Keratinocyte (primary cell): ENCODE data around the gene URB2. TPM values are rescaled to one million over a fixed set of nuclear protein-coding genes. Genes with fewer than 3 reads are reported as not detected.
A peak's percentile ranks its signal among the peaks of the same experiment; 100 is the strongest.

Experiments
- DNase-seq: peaks from one replicate; pipeline ENCODE4 v3.0.0-alpha.2; 2011; ENCODE audit warnings: low read depth, missing footprints, low spot score
- FAIRE-seq: peaks from 2 replicates; lab custom pipeline; 2011; peaks lifted over from hg19 to GRCh38; lab: Jason Lieb, UNC
- H2AFZ ChIP-seq: 2 replicates; pipeline ENCODE4 v1.6.0; 2012; ENCODE audit warnings: low read length, control low read depth, inconsistent platforms; ENCODE audit not compliant: control insufficient read depth
- H3K27ac ChIP-seq: 2 replicates; pipeline ENCODE4 v1.5.1; 2011; ENCODE audit warnings: low read length; ENCODE audit not compliant: control insufficient read depth, insufficient read depth
- H3K27me3 ChIP-seq: 3 replicates; pipeline ENCODE4 v1.6.0; 2011; ENCODE audit warnings: low read length; ENCODE audit not compliant: control insufficient read depth, insufficient read depth; ENCODE audit errors: extremely low read depth
- H3K36me3 ChIP-seq, 2 experiments: 2 replicates in 1 of 2; 3 replicates in 1 of 2; pipeline ENCODE4 v1.5.1; 2011; ENCODE audit warnings: low read length in 2 of 2, mild to moderate bottlenecking in 1 of 2; ENCODE audit not compliant: control insufficient read depth in 2 of 2, insufficient read depth in 2 of 2; ENCODE audit errors: extremely low read depth in 1 of 2
- H3K4me1 ChIP-seq: 3 replicates; pipeline ENCODE4 v1.5.1; 2011; ENCODE audit warnings: low read length; ENCODE audit not compliant: control insufficient read depth, insufficient read depth; ENCODE audit errors: extremely low read depth
- H3K4me2 ChIP-seq: 3 replicates; pipeline ENCODE4 v1.6.0; 2011; ENCODE audit warnings: low read depth, low read length; ENCODE audit not compliant: control insufficient read depth, insufficient read depth; ENCODE audit errors: extremely low read depth
- H3K4me3 ChIP-seq, 3 experiments: fragments of 200-600 bp in 1 of 3; sonication (generic) in 1 of 3; 2 replicates in 2 of 3; 3 replicates in 1 of 3; pipeline ENCODE4 v1.5.1; 2011 to 2016; ENCODE audit warnings: low read length in 3 of 3, mild to moderate bottlenecking in 3 of 3, control low read depth in 2 of 3, inconsistent platforms in 1 of 3, low read depth in 1 of 3, mixed read lengths in 1 of 3, mixed run types in 1 of 3, moderate library complexity in 1 of 3; ENCODE audit not compliant: control insufficient read depth in 2 of 3, insufficient read depth in 2 of 3; ENCODE audit errors: extremely low read depth in 1 of 3
- H3K79me2 ChIP-seq: 2 replicates; pipeline ENCODE4 v1.6.0; 2012; ENCODE audit warnings: low read length; ENCODE audit not compliant: control insufficient read depth, insufficient read depth
- H3K9ac ChIP-seq: 3 replicates; pipeline ENCODE4 v1.6.0; 2011; ENCODE audit warnings: low read length; ENCODE audit not compliant: control insufficient read depth, insufficient read depth; ENCODE audit errors: extremely low read depth
- H3K9me1 ChIP-seq: 3 replicates; pipeline ENCODE4 v1.6.0; 2011; ENCODE audit warnings: low read length; ENCODE audit not compliant: control insufficient read depth, insufficient read depth; ENCODE audit errors: extremely low read depth
- H3K9me3 ChIP-seq: 2 replicates; pipeline ENCODE4 v1.5.1; 2012; ENCODE audit warnings: low read depth, low read length; ENCODE audit not compliant: control insufficient read depth
- H4K20me1 ChIP-seq: 3 replicates; pipeline ENCODE4 v1.6.0; 2011; ENCODE audit warnings: low read length; ENCODE audit not compliant: control insufficient read depth, insufficient read depth; ENCODE audit errors: extremely low read depth
- EZH2 ChIP-seq: IDR thresholded peaks from one replicate; pipeline ENCODE4 v1.6.1; 2012; ENCODE audit warnings: inconsistent platforms, mild to moderate bottlenecking, low read length, moderate library complexity
- dilution Hi-C: fragments of 300-500 bp; cut with MboI; formaldehyde crosslinking; loops from one replicate; pipeline ENCODE4 v1.7.0; 2020; ENCODE audit warnings: low sequenced_read_pairs; ENCODE audit not compliant: extremely low pct_ligation_motif_present
- polyA plus RNA-seq, 5 experiments: library from polyadenylated mRNA; depleted of rRNA in 3 of 5; stranded (reverse) in 3 of 5; stranded (forward) in 1 of 5; unstranded in 1 of 5; fragments of >200 nt; gene quantifications; 1 replicate in 1 of 5; 2 replicates in 3 of 5; 3 replicates in 1 of 5; pipeline versions ENCODE4 v1.2.1 to v1.2.3, GENCODE V29; 2011 to 2012; ENCODE audit warnings: missing spikeins in 2 of 5, low read depth in 1 of 5, low replicate concordance in 1 of 5
- TF ChIP-seq, protein P1 (sequence below), 3 experiments: IDR thresholded peaks in 1 of 3; conservative IDR thresholded peaks in 1 of 3; optimal IDR thresholded peaks in 1 of 3; 2 replicates in 2 of 3; 3 replicates in 1 of 3; pipeline versions ENCODE3 to v1.5.1; 2011; ENCODE audit warnings: low read length in 3 of 3, mild to moderate bottlenecking in 3 of 3, moderate library complexity in 2 of 3, control low read depth in 1 of 3, inconsistent platforms in 1 of 3; ENCODE audit not compliant: insufficient read depth in 2 of 3; ENCODE audit errors: extremely low read depth in 1 of 3

The URB2 gene
- polyA plus RNA-seq, 1 donor (not counting 4 experiments of a cell fraction or from before 2014, with no cell fraction given), result 8.5 TPM

DNA sequence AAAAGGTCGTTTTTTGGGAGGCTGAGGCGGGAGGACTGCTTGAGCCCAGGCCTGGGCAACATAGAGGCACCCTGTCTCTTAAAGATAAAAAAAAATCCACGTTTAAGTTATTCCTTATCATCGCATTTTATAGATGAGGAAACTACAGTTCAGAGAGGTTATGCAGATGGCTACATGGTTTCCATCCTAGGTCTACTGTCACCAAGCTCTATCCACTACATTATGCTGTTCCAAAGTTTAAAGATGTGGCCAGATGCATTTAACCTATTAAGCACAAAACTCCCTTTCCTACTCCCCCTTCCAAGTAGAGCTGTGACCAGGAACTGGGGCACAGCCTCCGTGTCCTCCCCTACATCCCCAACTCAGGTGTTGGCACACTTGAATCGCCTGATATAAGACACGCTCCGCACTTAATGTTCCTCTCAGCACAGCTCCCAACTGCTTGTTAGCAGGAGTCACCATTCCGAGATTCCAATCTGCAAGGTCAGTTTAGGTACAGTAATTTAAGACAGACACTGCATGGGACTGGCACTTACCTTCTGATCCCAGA is 1.5 kb upstream of the URB2 start:
- H3K27ac ChIP-seq, result peak overlapping the region; percentile 60
- DNase-seq, result no peak
- peaks cover 2% of the 10 kb centered on the region for H3K9me1 ChIP-seq
- dilution Hi-C loops, result no loop called here
- peak overlapping the region; percentile 71 to 94 (median 86) for H3K4me3 ChIP-seq
- peak; percentile 63 for FAIRE-seq
- H3K79me2 ChIP-seq, result peaks cover 91% of the 10 kb centered on the region
- TF ChIP-seq, protein P1, sequence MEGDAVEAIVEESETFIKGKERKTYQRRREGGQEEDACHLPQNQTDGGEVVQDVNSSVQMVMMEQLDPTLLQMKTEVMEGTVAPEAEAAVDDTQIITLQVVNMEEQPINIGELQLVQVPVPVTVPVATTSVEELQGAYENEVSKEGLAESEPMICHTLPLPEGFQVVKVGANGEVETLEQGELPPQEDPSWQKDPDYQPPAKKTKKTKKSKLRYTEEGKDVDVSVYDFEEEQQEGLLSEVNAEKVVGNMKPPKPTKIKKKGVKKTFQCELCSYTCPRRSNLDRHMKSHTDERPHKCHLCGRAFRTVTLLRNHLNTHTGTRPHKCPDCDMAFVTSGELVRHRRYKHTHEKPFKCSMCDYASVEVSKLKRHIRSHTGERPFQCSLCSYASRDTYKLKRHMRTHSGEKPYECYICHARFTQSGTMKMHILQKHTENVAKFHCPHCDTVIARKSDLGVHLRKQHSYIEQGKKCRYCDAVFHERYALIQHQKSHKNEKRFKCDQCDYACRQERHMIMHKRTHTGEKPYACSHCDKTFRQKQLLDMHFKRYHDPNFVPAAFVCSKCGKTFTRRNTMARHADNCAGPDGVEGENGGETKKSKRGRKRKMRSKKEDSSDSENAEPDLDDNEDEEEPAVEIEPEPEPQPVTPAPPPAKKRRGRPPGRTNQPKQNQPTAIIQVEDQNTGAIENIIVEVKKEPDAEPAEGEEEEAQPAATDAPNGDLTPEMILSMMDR (optimal IDR thresholded peaks at IDR 0.05 in 1 of 3, IDR thresholded peaks at IDR 0.05 in 1 of 3, conservative IDR thresholded peaks at IDR 0.05 in 1 of 3; ENCODE audit: extremely low read depth in 1 of 3, insufficient read depth in 2 of 3, low read length in 3 of 3), result no peak
- TF ChIP-seq EZH2, result no peak
- peaks cover 22% of the 10 kb centered on the region for H3K4me1 ChIP-seq
- H3K9me3 ChIP-seq, result no peaks in the 10 kb centered on the region
- peak overlapping the region; percentile 78 for H3K9ac ChIP-seq
- H4K20me1 ChIP-seq, result peaks cover 10% of the 10 kb centered on the region
- H3K36me3 ChIP-seq, result no peaks in the 10 kb centered on the region
- peak overlapping the region; percentile 92 for H3K4me2 ChIP-seq
- no peaks in the 10 kb centered on the region for H3K27me3 ChIP-seq
- H2AFZ ChIP-seq, result peak overlapping the region; percentile 83

DNA sequence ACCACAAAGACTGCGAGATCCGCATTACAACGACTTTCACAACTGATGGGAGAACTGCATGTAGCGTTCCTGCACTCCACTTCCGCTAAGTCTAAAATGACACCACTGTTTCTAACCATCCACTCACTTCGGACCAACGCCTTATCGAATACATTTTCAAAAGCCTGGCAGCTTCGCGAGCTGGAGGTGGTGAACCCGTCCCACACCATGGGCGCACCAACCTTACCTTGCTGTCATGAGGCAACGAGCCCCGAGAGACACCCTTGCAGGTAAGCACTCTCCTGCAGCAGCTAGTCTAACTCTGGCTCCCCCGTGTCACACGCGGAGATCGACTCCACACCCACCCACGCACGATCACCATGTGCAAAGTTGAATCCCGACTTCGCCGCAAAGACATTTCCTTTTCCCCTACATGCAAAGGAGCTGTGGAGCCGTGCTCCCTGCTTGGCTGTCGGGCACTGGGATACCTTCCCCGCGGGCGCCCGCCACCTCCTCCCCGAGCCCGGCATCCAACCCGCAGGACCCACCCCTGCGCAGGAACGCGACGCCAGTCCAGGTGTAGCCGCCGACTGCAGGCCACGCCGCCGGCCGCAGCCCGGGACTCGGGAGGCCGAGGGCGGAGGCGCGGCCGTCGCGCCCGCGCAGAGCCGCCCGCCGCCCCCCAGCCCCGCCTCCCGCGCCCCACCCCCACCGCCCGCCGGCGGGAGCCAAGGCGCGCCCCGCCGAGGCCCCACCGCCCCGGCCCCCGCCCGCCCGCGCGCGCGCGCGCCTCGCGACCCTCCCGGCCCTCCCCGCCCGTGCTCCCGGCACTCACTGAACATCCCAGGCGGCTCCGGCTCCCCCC is 754 bp upstream of the URB2 start:
- H3K9me3 ChIP-seq, result no peaks in the 10 kb centered on the region
- FAIRE-seq, result no peak
- H3K4me1 ChIP-seq, result peaks cover 22% of the 10 kb centered on the region
- TF ChIP-seq EZH2, result no peak
- TF ChIP-seq, protein P1 (optimal IDR thresholded peaks at IDR 0.05 in 1 of 3, IDR thresholded peaks at IDR 0.05 in 1 of 3, conservative IDR thresholded peaks at IDR 0.05 in 1 of 3; ENCODE audit: extremely low read depth in 1 of 3, insufficient read depth in 2 of 3, low read length in 3 of 3), result no peak
- H3K79me2 ChIP-seq, result peaks cover 91% of the 10 kb centered on the region
- H3K4me2 ChIP-seq, result peak overlapping the region; percentile 92
- peak overlapping the region; percentile 83 for H3K9ac ChIP-seq
- H4K20me1 ChIP-seq, result peaks cover 5% of the 10 kb centered on the region
- DNase-seq, result peak; percentile 23
- H2AFZ ChIP-seq, result peak overlapping the region; percentile 83
- H3K27ac ChIP-seq, result peak overlapping the region; percentile 60
- dilution Hi-C loops, result no loop called here
- no peaks in the 10 kb centered on the region for H3K36me3 ChIP-seq
- H3K27me3 ChIP-seq, result no peaks in the 10 kb centered on the region
- H3K4me3 ChIP-seq, result peak overlapping the region; percentile 90 to 99 (median 94)
- H3K9me1 ChIP-seq, result peaks cover 2% of the 10 kb centered on the region
